Small intestine (tissue), 16 donors: ENCODE results near the gene LSM3. TPM values are rescaled to one million over a fixed set of nuclear protein-coding genes. Genes with fewer than 3 reads are reported as not detected.

Source experiments
- DNase-seq, 2 donors: peaks; one replicate each; pipeline versions ENCODE4 v3.0.0 to v3.0.0-alpha.2; 2013
- FAIRE-seq: peaks from 2 replicates; lab custom pipeline; 2012; peaks lifted over from hg19 to GRCh38; lab: Jason Lieb, UNC
- H3K27ac ChIP-seq, 3 donors: one replicate each; pipeline ENCODE4 v1.5.1; 2013; ENCODE audit warnings: low read length in 2 of 3, mild to moderate bottlenecking in 2 of 3, control low read depth in 1 of 3, inconsistent platforms in 1 of 3, low read depth in 1 of 3, moderate library complexity in 1 of 3
- H3K27me3 ChIP-seq, 3 donors: one replicate each; pipeline ENCODE4 v1.6.1; 2013; ENCODE audit warnings: low read length in 3 of 3, inconsistent platforms in 1 of 3; ENCODE audit not compliant: control insufficient read depth in 3 of 3, insufficient read depth in 3 of 3
- H3K36me3 ChIP-seq, 3 donors: one replicate each; pipeline ENCODE4 v1.6.1; 2013; ENCODE audit warnings: low read length in 3 of 3, inconsistent platforms in 1 of 3, low read depth in 1 of 3, mild to moderate bottlenecking in 1 of 3, moderate library complexity in 1 of 3; ENCODE audit not compliant: control insufficient read depth in 3 of 3, insufficient read depth in 2 of 3
- H3K4me1 ChIP-seq, 3 donors: one replicate each; pipeline ENCODE4 v1.6.1; 2013; ENCODE audit warnings: low read length in 2 of 3, inconsistent platforms in 1 of 3, low read depth in 1 of 3, mild to moderate bottlenecking in 1 of 3, moderate library complexity in 1 of 3; ENCODE audit not compliant: control insufficient read depth in 3 of 3, insufficient read depth in 2 of 3
- H3K4me3 ChIP-seq, 3 donors: one replicate each; pipeline ENCODE4 v1.5.1; 2013; ENCODE audit warnings: low read length in 3 of 3, control low read depth in 1 of 3, inconsistent platforms in 1 of 3, low read depth in 1 of 3, mild to moderate bottlenecking in 1 of 3, moderate library complexity in 1 of 3
- H3K9me3 ChIP-seq, 2 donors: one replicate each; pipeline ENCODE4 v1.6.1; 2013; ENCODE audit warnings: low read depth in 1 of 2, low read length in 1 of 2; ENCODE audit not compliant: control insufficient read depth in 2 of 2, insufficient read depth in 1 of 2
- WGBS, 3 donors: extraction: QIAGEN DNeasy Blood & Tissue Kit; methylation state at CpG; one replicate each; pipeline ENCODE4 v1.1.7; 2013; 5-methylcytosine and 5-hydroxymethylcytosine counted together
- long read RNA-seq, 10 donors: transcript quantifications; one replicate each; lab custom pipeline, GENCODE V29; 2026
- polyA plus RNA-seq, 4 donors: library from polyadenylated mRNA; stranded (reverse) in 3 of 4; unstranded in 1 of 4; fragments of 200-250 nt in 3 of 4; fragments of 120-200 nt in 1 of 4; gene quantifications; one replicate each; pipeline versions ENCODE4 v1.2.1 to v1.2.3, GENCODE V29; 2013
- donor health status: healthy with polysubstance abuse.
- donor health status: control.
- donor health status: control.
- donor health status: Bipolar disorder and iron deficiency.
- donor health status: healthy.

The LSM3 gene
- polyA plus RNA-seq = 10 to 100 TPM; 12.2 to 18.4 (median 13.6) TPM
- long read RNA-seq, donor 1 = 0 reads
- long read RNA-seq, donor 2, transcript LSM3-201 (4 exons, 3,815 nt) = major isoform, 34 of 40 reads
- long read RNA-seq, donor 2, partial matches to known transcripts = 6 of 40 reads
- long read RNA-seq, donor 2, other reads (novel, unspliced or antisense) = 0 of 40 reads
- long read RNA-seq, donor 3, transcript LSM3-201 (4 exons, 3,815 nt) = major isoform, 36 of 48 reads
- long read RNA-seq, donor 3, partial matches to known transcripts = 12 of 48 reads
- long read RNA-seq, donor 3, other reads (novel, unspliced or antisense) = 0 of 48 reads
- long read RNA-seq, donor 4 = 0 reads
- long read RNA-seq, donor 5, transcript LSM3-201 (4 exons, 3,815 nt) = major isoform, 7 of 7 reads
- long read RNA-seq, donor 5, partial matches to known transcripts = 0 of 7 reads
- long read RNA-seq, donor 5, other reads (novel, unspliced or antisense) = 0 of 7 reads
- long read RNA-seq, donor 6, transcript LSM3-201 (4 exons, 3,815 nt) = major isoform, 28 of 33 reads
- long read RNA-seq, donor 6, partial matches to known transcripts = 5 of 33 reads
- long read RNA-seq, donor 6, other reads (novel, unspliced or antisense) = 0 of 33 reads
- long read RNA-seq, donor 7 = 0 reads
- long read RNA-seq, donor 8, partial matches to known transcripts = 0 of 3 reads
- long read RNA-seq, donor 8, other reads (novel, unspliced or antisense) = 0 of 3 reads
- long read RNA-seq, donor 9, transcript LSM3-201 (4 exons, 3,815 nt) = major isoform, 6 of 6 reads
- long read RNA-seq, donor 9, partial matches to known transcripts = 0 of 6 reads
- long read RNA-seq, donor 9, other reads (novel, unspliced or antisense) = 0 of 6 reads
- long read RNA-seq, donor 10, transcript LSM3-201 (4 exons, 3,815 nt) = major isoform, 69 of 93 reads
- long read RNA-seq, donor 10, partial matches to known transcripts = 24 of 93 reads
- long read RNA-seq, donor 10, other reads (novel, unspliced or antisense) = 0 of 93 reads

- FAIRE-seq = peak; percentile 41
- 0 to 1% (median 0%) methylated on average over 73 to 78 of the region's 78 CpGs for WGBS, 3 donors
Measured at GRCh38 chr3:14178247-14179113, at the start of gene LSM3, which contains the start of gene XPC. Gene LSM3, plus strand, starts transcription at chr3:14178817. Its CDS starts 44 bp downstream, at chr3:14178861. Gene XPC, minus strand, starts transcription at chr3:14178601. Its CDS starts 33 bp downstream, at chr3:14178568.

GRCh38 chr3:14129296-14129695, 49.3 kb upstream of the LSM3 start:
- H3K4me1 ChIP-seq = peaks cover 8 to 31% (median 9%) of the 10 kb centered on the region in 3 donors
- H3K4me3 ChIP-seq = no peak overlapping the region
- FAIRE-seq = no peak
- no peaks in the 10 kb centered on the region for H3K27me3 ChIP-seq
- no peak for DNase-seq
- no peaks in the 10 kb centered on the region for H3K9me3 ChIP-seq
- peaks cover 10 to 65% (median 19%) of the 10 kb centered on the region in 3 donors for H3K36me3 ChIP-seq
- WGBS, 3 donors = 95 to 98% (median 98%) methylated on average over 6 of the region's 6 CpGs
- H3K27ac ChIP-seq = no peak overlapping the region

More at GRCh38 chr3:14178247-14179113, at the start of gene LSM3, which contains the start of gene XPC:
- Histone ChIP-seq H3K4me3 (peak within 1 kb of the TSS; percentile 75 to 91 (median 79)), H3K9me3 (no peaks in the 10 kb centered on the region), H3K27ac (peak within 1 kb of the TSS; percentile 93 to 97 (median 95)), H3K27me3 (no peaks in the 10 kb centered on the region), H3K36me3 (peaks cover 0 to 4% (median 2%) of the 10 kb centered on the region in 3 donors), H3K4me1 (peaks cover 8 to 16% (median 10%) of the 10 kb centered on the region in 3 donors)
- DNase-seq = peak; percentile 99

- WGBS, 3 donors = 93 to 99% (median 98%) methylated on average over 4 of the region's 4 CpGs
- H3K9me3 ChIP-seq = no peaks in the 10 kb centered on the region
- FAIRE-seq (no peak), DNase-seq (no peak)
- no peak overlapping the region for H3K4me3 ChIP-seq
- H3K4me1 ChIP-seq = peaks cover 8 to 31% (median 9%) of the 10 kb centered on the region in 3 donors
- no peaks in the 10 kb centered on the region for H3K27me3 ChIP-seq
- no peak overlapping the region for H3K27ac ChIP-seq
- H3K36me3 ChIP-seq = peaks cover 11 to 74% (median 21%) of the 10 kb centered on the region in 3 donors
Measured at GRCh38 chr3:14130230-14130629, 48.4 kb upstream of the LSM3 start.

GRCh38 chr3:14130707-14131106, 47.9 kb upstream of the LSM3 start:
- no peaks in the 10 kb centered on the region for H3K27me3 ChIP-seq
- no peak for FAIRE-seq
- H3K9me3 ChIP-seq = no peaks in the 10 kb centered on the region
- H3K4me3 ChIP-seq = no peak overlapping the region
- peaks cover 8 to 31% (median 9%) of the 10 kb centered on the region in 3 donors for H3K4me1 ChIP-seq
- 96 to 97% (median 96%) methylated on average over 12 of the region's 12 CpGs for WGBS, 3 donors
- H3K36me3 ChIP-seq = peaks cover 14 to 79% (median 21%) of the 10 kb centered on the region in 3 donors
- H3K27ac ChIP-seq = no peak overlapping the region
- DNase-seq = no peak

GRCh38 chr3:14131134-14131533, 47.5 kb upstream of the LSM3 start:
- WGBS, 3 donors = 77 to 92% (median 82%) methylated on average over 5 of the region's 5 CpGs
- FAIRE-seq = no peak
- H3K9me3 ChIP-seq = no peaks in the 10 kb centered on the region

GRCh38 chr3:14132120-14132519, 46.5 kb upstream of the LSM3 start:
- Histone ChIP-seq H3K27ac (no peak overlapping the region), H3K27me3 (no peaks in the 10 kb centered on the region), H3K9me3 (no peaks in the 10 kb centered on the region), H3K36me3 (peaks cover 15 to 90% (median 21%) of the 10 kb centered on the region in 3 donors), H3K4me3 (no peak overlapping the region), H3K4me1 (peaks cover 0 to 18% (median 2%) of the 10 kb centered on the region in 3 donors)
- FAIRE-seq = no peak
- no peak for DNase-seq
- WGBS, 3 donors = 88 to 91% (median 90%) methylated on average over 8 of the region's 8 CpGs

More at GRCh38 chr3:14131134-14131533, 47.5 kb upstream of the LSM3 start:
- Histone ChIP-seq H3K27me3 (no peaks in the 10 kb centered on the region), H3K4me3 (no peak overlapping the region), H3K27ac (no peak overlapping the region), H3K4me1 (peaks cover 8 to 28% (median 8%) of the 10 kb centered on the region in 3 donors), H3K36me3 (peaks cover 15 to 81% (median 21%) of the 10 kb centered on the region in 3 donors)
- DNase-seq = no peak

GRCh38 chr3:14132689-14133088, 45.9 kb upstream of the LSM3 start:
- DNase-seq = no peak
- Histone ChIP-seq H3K27me3 (no peaks in the 10 kb centered on the region), H3K4me1 (peaks cover 0 to 16% (median 2%) of the 10 kb centered on the region in 3 donors), H3K4me3 (no peak overlapping the region), H3K27ac (peak overlapping the region; percentile 6 to 24 (median 10)), H3K9me3 (no peaks in the 10 kb centered on the region), H3K36me3 (peaks cover 15 to 89% (median 21%) of the 10 kb centered on the region in 3 donors)
- WGBS, 3 donors = 54 to 85% (median 58%) methylated on average over 6 of the region's 6 CpGs
- FAIRE-seq = no peak
